Endothelial cell of umbilical vein (primary cell): ENCODE results near the gene KDM4C. TPM values are rescaled to one million over a fixed set of nuclear protein-coding genes. Genes with fewer than 3 reads are reported as not detected.

Source experiments
- BruUV-seq: library from RNA; stranded (reverse); fragments of 400-500 nt; replicated peaks from 2 replicates; lab custom pipeline; 2021; lab: Mats Ljungman, UMichigan
- CTCF ChIA-PET: fragments of 300-600, 350-600 bp; sonication (Branson Sonifier 250); formaldehyde crosslinking; loops from one replicate; lab custom pipeline; 2021; ENCODE audit warnings: antibody characterized with exemption, inconsistent platforms; lab: Charles Lee
- POLR2A ChIA-PET: fragments of 300-600, 350-600 bp; sonication (Branson Sonifier 250); formaldehyde crosslinking; loops from one replicate; lab custom pipeline; 2021; ENCODE audit warnings: antibody characterized with exemption, inconsistent platforms; lab: Charles Lee
- DNase-seq: peaks from one replicate; pipeline ENCODE4 v3.0.0-alpha.2; 2011; ENCODE audit warnings: low read depth, low spot score
- FAIRE-seq: peaks from 2 replicates; lab custom pipeline; 2011; peaks lifted over from hg19 to GRCh38; lab: Jason Lieb, UNC
- H2AFZ ChIP-seq: 2 replicates; pipeline ENCODE4 v1.6.0; 2012; ENCODE audit warnings: low read depth, low read length, control low read depth, inconsistent platforms
- H3K27ac ChIP-seq: 2 replicates; pipeline ENCODE4 v1.5.1; 2011; ENCODE audit warnings: low read depth, mild to moderate bottlenecking, control low read depth, low read length, moderate library complexity; ENCODE audit not compliant: insufficient read depth
- H3K27me3 ChIP-seq, 2 experiments: 2 replicates each; pipeline versions ENCODE4 v1.6.0 to v1.6.1; 2011; ENCODE audit warnings: low read length in 2 of 2, mixed read lengths in 1 of 2; ENCODE audit not compliant: control insufficient read depth in 2 of 2, insufficient read depth in 2 of 2
- H3K36me3 ChIP-seq, 2 experiments: 2 replicates in 1 of 2; 3 replicates in 1 of 2; pipeline ENCODE4 v1.5.1; 2011; ENCODE audit warnings: low read length in 2 of 2, mild to moderate bottlenecking in 1 of 2, moderate library complexity in 1 of 2; ENCODE audit not compliant: control insufficient read depth in 2 of 2, insufficient read depth in 2 of 2; ENCODE audit errors: extremely low read depth in 1 of 2
- H3K4me1 ChIP-seq: 3 replicates; pipeline ENCODE4 v1.5.1; 2011; ENCODE audit warnings: mild to moderate bottlenecking, low read length; ENCODE audit not compliant: control insufficient read depth, insufficient read depth; ENCODE audit errors: extremely low read depth
- H3K4me2 ChIP-seq: 2 replicates; pipeline ENCODE4 v1.6.1; 2011; ENCODE audit warnings: low read length, control low read depth, mixed read lengths; ENCODE audit not compliant: insufficient read depth
- H3K4me3 ChIP-seq, 3 experiments: fragments of 200-600 bp in 1 of 3; sonication (generic), shearing (Covaris generic) in 1 of 3; replicated peaks in 1 of 3; 2 replicates each; pipeline ENCODE4 v1.5.1; 2011 to 2016; ENCODE audit warnings: control low read depth in 3 of 3, low read length in 3 of 3, mild to moderate bottlenecking in 2 of 3, inconsistent platforms in 1 of 3, low read depth in 1 of 3, moderate library complexity in 1 of 3; ENCODE audit not compliant: insufficient read depth in 1 of 3
- H3K79me2 ChIP-seq: 2 replicates; pipeline ENCODE4 v1.6.0; 2012; ENCODE audit warnings: low read length, inconsistent platforms; ENCODE audit not compliant: control insufficient read depth, insufficient read depth
- H3K9ac ChIP-seq: replicated peaks from 2 replicates; pipeline ENCODE3; 2011; ENCODE audit warnings: low read length, control low read depth; ENCODE audit not compliant: insufficient read depth; ENCODE audit errors: extremely low read depth
- H3K9me1 ChIP-seq: replicated peaks from 3 replicates; pipeline ENCODE4 v1.6.0; 2011; ENCODE audit warnings: mild to moderate bottlenecking, low read length; ENCODE audit not compliant: control insufficient read depth, insufficient read depth; ENCODE audit errors: extremely low read depth
- H3K9me3 ChIP-seq: replicated peaks from 2 replicates; pipeline ENCODE4 v1.5.1; 2012; ENCODE audit warnings: low read length, inconsistent platforms; ENCODE audit not compliant: control insufficient read depth, insufficient read depth
- H4K20me1 ChIP-seq: replicated peaks from 2 replicates; pipeline ENCODE3; 2011; ENCODE audit warnings: mild to moderate bottlenecking, low read length; ENCODE audit not compliant: control insufficient read depth, insufficient read depth; ENCODE audit errors: extremely low read depth
- CTCF ChIP-seq, 2 donors: IDR thresholded peaks; 1 replicate in 1 of 2; 2 replicates in 1 of 2; pipeline ENCODE4 v1.5.1; 2011; ENCODE audit warnings: low read length in 2 of 2, mild to moderate bottlenecking in 2 of 2, moderate library complexity in 2 of 2, control low read depth in 1 of 2, inconsistent platforms in 1 of 2, low read depth in 1 of 2; ENCODE audit not compliant: insufficient read depth in 1 of 2; ENCODE audit errors: extremely low read depth in 1 of 2
- EZH2 ChIP-seq: IDR thresholded peaks from 2 replicates; pipeline ENCODE4 v1.6.1; 2012; ENCODE audit warnings: borderline replicate concordance, low read depth, mild to moderate bottlenecking, moderate library complexity, low read length, inconsistent platforms; ENCODE audit not compliant: severe bottlenecking
- FOS ChIP-seq: IDR thresholded peaks from 2 replicates; pipeline ENCODE4 v1.6.1; 2011; ENCODE audit warnings: mild to moderate bottlenecking, low read length, moderate library complexity, borderline replicate concordance; ENCODE audit not compliant: insufficient read depth
- GATA2 ChIP-seq: IDR thresholded peaks from 2 replicates; pipeline ENCODE4 v1.7.0; 2011; ENCODE audit warnings: low read depth, mild to moderate bottlenecking, moderate library complexity, mixed read lengths, low read length; ENCODE audit not compliant: insufficient read length, insufficient read depth
- JUN ChIP-seq: IDR thresholded peaks from 2 replicates; pipeline ENCODE4 v1.6.1; 2011; ENCODE audit warnings: borderline replicate concordance, low read depth; ENCODE audit not compliant: insufficient read length, insufficient read depth
- MYC ChIP-seq: IDR thresholded peaks from one replicate; pipeline ENCODE4 v1.6.1; 2011; ENCODE audit warnings: mild to moderate bottlenecking, low read depth, low read length
- POLR2A ChIP-seq: IDR thresholded peaks from 2 replicates; pipeline ENCODE4 v1.6.1; 2012; ENCODE audit warnings: low read depth, mild to moderate bottlenecking, control low read depth, low read length
- POLR2AphosphoS5 ChIP-seq: IDR thresholded peaks from 2 replicates; pipeline ENCODE4 v1.6.1; 2012; ENCODE audit warnings: low read depth, mild to moderate bottlenecking, control low read depth, low read length, moderate library complexity; ENCODE audit not compliant: insufficient read depth
- dilution Hi-C: fragments of 300-500 bp; cut with MboI; formaldehyde crosslinking; loops from one replicate; pipeline ENCODE4 v1.15.0; 2019; ENCODE audit warnings: low sequenced_read_pairs; ENCODE audit not compliant: extremely low pct_ligation_motif_present
- intact Hi-C: fragments of 100-400 bp; cut with micrococcal nuclease; formaldehyde crosslinking; loops from one replicate; pipeline ENCODE4 v1.10.0; 2022
- polyA plus RNA-seq, 4 experiments: library from polyadenylated mRNA; depleted of rRNA in 3 of 4; stranded (reverse) in 3 of 4; unstranded in 1 of 4; fragments of >200 nt; gene quantifications; 2 replicates each; pipeline versions ENCODE4 v1.2.1 to v1.2.3, GENCODE V29; 2011 to 2012; ENCODE audit warnings: missing spikeins in 1 of 4
- total RNA-seq: library from RNA; stranded (reverse); gene quantifications from 2 replicates; pipeline ENCODE4 v1.2.3, GENCODE V29; 2021
- TF ChIP-seq, protein P1 (sequence below): IDR thresholded peaks from 2 replicates; pipeline ENCODE4 v1.6.1; 2011; ENCODE audit not compliant: insufficient read depth, insufficient read length

KDM4C gene
- total and polyA plus RNA-seq, 2 donors (not counting 3 experiments of a cell fraction or from before 2014, with no cell fraction given) = 5.4 to 15.0 TPM

GRCh38 chr9:7056254-7056653 lies 298.5 kb downstream of the KDM4C start:
- dilution Hi-C loops = no loop called here
- Histone ChIP-seq H3K4me1 (no peaks in the 10 kb centered on the region), H3K9ac (no peak overlapping the region), H3K9me1 (no peaks in the 10 kb centered on the region), H3K9me3 (no peaks in the 10 kb centered on the region), H3K27me3 (no peaks in the 10 kb centered on the region), H3K79me2 (no peaks in the 10 kb centered on the region), H4K20me1 (no peaks in the 10 kb centered on the region), H3K4me2 (no peak overlapping the region), H2AFZ (no peak overlapping the region), H3K4me3 (no peak overlapping the region), H3K27ac (no peak overlapping the region), H3K36me3 (no peaks in the 10 kb centered on the region)
- DNase-seq = no peak
- intact Hi-C loops = no loop called here
- BruUV-seq = no TSS peak
- ChIA-PET CTCF (interaction anchor here (0.7 to 1.9 kb wide), 4 partner anchors 129 to 485 kb away, joined by 4 read pairs; no protein-coding TSS in a partner anchor), POLR2A (no interaction called here)
- no peak for FAIRE-seq
- TF ChIP-seq POLR2AphosphoS5 (no peak), JUN (no peak), GATA2 (no peak), FOS (no peak), CTCF (IDR thresholded peaks at IDR 0.05; ENCODE audit: extremely low read depth in 1 of 2, insufficient read depth in 1 of 2, low read depth in 1 of 2, low read length in 2 of 2) (no peak), EZH2 (no peak), MYC (no peak), POLR2A (no peak)
- TF ChIP-seq, protein P1, sequence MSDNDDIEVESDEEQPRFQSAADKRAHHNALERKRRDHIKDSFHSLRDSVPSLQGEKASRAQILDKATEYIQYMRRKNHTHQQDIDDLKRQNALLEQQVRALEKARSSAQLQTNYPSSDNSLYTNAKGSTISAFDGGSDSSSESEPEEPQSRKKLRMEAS = no peak
